HepG2 (cell line): ENCODE measurements around the gene MFGE8. TPM values are rescaled to one million over a fixed set of nuclear protein-coding genes. Genes with fewer than 3 reads are reported as not detected.

Experiments
- CAMTA2 ChIP-seq: sonication (generic); formaldehyde crosslinking; IDR thresholded peaks from 2 replicates; pipeline ENCODE4 v1.4.0; 2020; ENCODE audit warnings: mild to moderate bottlenecking, missing genetic modification reagents, borderline replicate concordance
- CENPT ChIP-seq: sonication (generic); formaldehyde crosslinking; IDR thresholded peaks from 2 replicates; pipeline ENCODE4 v1.8.0; 2022; ENCODE audit warnings: low read depth, mild to moderate bottlenecking, moderate library complexity, missing genetic modification reagents
- CHD2 ChIP-seq: IDR thresholded peaks from 2 replicates; pipeline ENCODE4 v1.6.1; 2011; ENCODE audit warnings: low read depth, low read length, improper control_type of control experiment
- FOXP4 ChIP-seq: sonication (generic); formaldehyde crosslinking; IDR thresholded peaks from 2 replicates; pipeline ENCODE4 v1.4.0; 2020; ENCODE audit warnings: missing genetic modification reagents
- GLI4 ChIP-seq: sonication (generic); formaldehyde crosslinking; IDR thresholded peaks from 2 replicates; pipeline ENCODE4 v1.5.1; 2020; ENCODE audit warnings: missing genetic modification reagents, mild to moderate bottlenecking, moderate library complexity, borderline replicate concordance
- MAZ ChIP-seq, 2 experiments: sonication (generic) in 1 of 2; formaldehyde crosslinking in 1 of 2; IDR thresholded peaks; 2 replicates each; pipeline versions ENCODE4 v1.5.0 to v1.6.1; 2012 to 2020; ENCODE audit warnings: low read depth in 2 of 2, mild to moderate bottlenecking in 2 of 2, borderline replicate concordance in 1 of 2, improper control_type of control experiment in 1 of 2, low read length in 1 of 2, missing genetic modification reagents in 1 of 2, moderate library complexity in 1 of 2
- MBD4 ChIP-seq: IDR thresholded peaks from 2 replicates; pipeline ENCODE4 v1.6.1; 2012; ENCODE audit warnings: low read length, inconsistent platforms, borderline replicate concordance
- MEIS1 ChIP-seq: sonication (generic); formaldehyde crosslinking; IDR thresholded peaks from 2 replicates; pipeline ENCODE4 v1.9.0; 2021; ENCODE audit warnings: mild to moderate bottlenecking, missing genetic modification reagents, moderate library complexity, borderline replicate concordance
- MLXIP ChIP-seq: sonication (generic); formaldehyde crosslinking; IDR thresholded peaks from 2 replicates; pipeline ENCODE4 v1.9.0; 2021; ENCODE audit warnings: missing genetic modification reagents, borderline replicate concordance
- TBX3 ChIP-seq: fragments of 450-650 bp; IDR thresholded peaks from 2 replicates; pipeline ENCODE4 v1.6.1; 2017; ENCODE audit warnings: antibody characterized with exemption, mild to moderate bottlenecking, inconsistent platforms, borderline replicate concordance
- ZKSCAN5 ChIP-seq: sonication (generic); formaldehyde crosslinking; IDR thresholded peaks from 2 replicates; pipeline ENCODE4 v1.5.1; 2020; ENCODE audit warnings: mild to moderate bottlenecking, missing genetic modification reagents
- ZMAT3 ChIP-seq: sonication (generic); formaldehyde crosslinking; conservative IDR thresholded peaks from 2 replicates; pipeline ENCODE4 v1.7.0; 2021; ENCODE audit warnings: missing genetic modification reagents
- ZNF30 ChIP-seq: sonication (generic); formaldehyde crosslinking; IDR thresholded peaks from 2 replicates; pipeline ENCODE4 v1.5.0; 2020; ENCODE audit warnings: mild to moderate bottlenecking, missing genetic modification reagents
- ZZZ3 ChIP-seq: sonication (generic); formaldehyde crosslinking; IDR thresholded peaks from 2 replicates; pipeline ENCODE4 v1.4.0; 2020; ENCODE audit warnings: missing genetic modification reagents, mild to moderate bottlenecking, borderline replicate concordance
- polyA plus RNA-seq, 8 experiments: library from polyadenylated mRNA; depleted of rRNA in 3 of 8; stranded (reverse) in 7 of 8; unstranded in 1 of 8; fragments of >200 nt; fragmentation: Illumina TruSeq in 4 of 8; extraction: Trizol in 4 of 8; gene quantifications; 2 replicates each; pipeline versions ENCODE4 v1.2.1 to v1.2.3, GENCODE V29; 2011 to 2016; ENCODE audit warnings: low read depth in 4 of 8, missing spikeins in 1 of 8, mixed read lengths in 1 of 8; ENCODE audit not compliant: insufficient read depth in 1 of 8
- total RNA-seq, 5 experiments: library from RNA; depleted of rRNA; stranded (reverse); fragments of >200 nt; fragmentation: Illumina TruSeq; extraction: Trizol; gene quantifications; 2 replicates each; pipeline ENCODE4 v1.2.3, GENCODE V29; 2016; ENCODE audit warnings: low read depth in 1 of 5
- TF ChIP-seq, protein P1 (sequence below): sonication (generic); formaldehyde crosslinking; IDR thresholded peaks from 2 replicates; pipeline ENCODE4 v1.8.1; 2022; ENCODE audit warnings: low read depth, mild to moderate bottlenecking, missing genetic modification reagents
- TF ChIP-seq, protein P2 (sequence below): sonication (generic); formaldehyde crosslinking; conservative IDR thresholded peaks from 2 replicates; pipeline ENCODE4 v1.8.1; 2023; ENCODE audit warnings: missing genetic modification reagents
- TF ChIP-seq, protein P3 (sequence below): sonication (generic); formaldehyde crosslinking; IDR thresholded peaks from 2 replicates; pipeline ENCODE4 v1.8.1; 2022; ENCODE audit warnings: mild to moderate bottlenecking, missing genetic modification reagents

MFGE8 gene
- total and polyA plus RNA-seq, 2 of the 13 experiments (the other 11 are each of a cell fraction or from before 2014, with no cell fraction given), result 3.4 to 22.1 TPM

DNA sequence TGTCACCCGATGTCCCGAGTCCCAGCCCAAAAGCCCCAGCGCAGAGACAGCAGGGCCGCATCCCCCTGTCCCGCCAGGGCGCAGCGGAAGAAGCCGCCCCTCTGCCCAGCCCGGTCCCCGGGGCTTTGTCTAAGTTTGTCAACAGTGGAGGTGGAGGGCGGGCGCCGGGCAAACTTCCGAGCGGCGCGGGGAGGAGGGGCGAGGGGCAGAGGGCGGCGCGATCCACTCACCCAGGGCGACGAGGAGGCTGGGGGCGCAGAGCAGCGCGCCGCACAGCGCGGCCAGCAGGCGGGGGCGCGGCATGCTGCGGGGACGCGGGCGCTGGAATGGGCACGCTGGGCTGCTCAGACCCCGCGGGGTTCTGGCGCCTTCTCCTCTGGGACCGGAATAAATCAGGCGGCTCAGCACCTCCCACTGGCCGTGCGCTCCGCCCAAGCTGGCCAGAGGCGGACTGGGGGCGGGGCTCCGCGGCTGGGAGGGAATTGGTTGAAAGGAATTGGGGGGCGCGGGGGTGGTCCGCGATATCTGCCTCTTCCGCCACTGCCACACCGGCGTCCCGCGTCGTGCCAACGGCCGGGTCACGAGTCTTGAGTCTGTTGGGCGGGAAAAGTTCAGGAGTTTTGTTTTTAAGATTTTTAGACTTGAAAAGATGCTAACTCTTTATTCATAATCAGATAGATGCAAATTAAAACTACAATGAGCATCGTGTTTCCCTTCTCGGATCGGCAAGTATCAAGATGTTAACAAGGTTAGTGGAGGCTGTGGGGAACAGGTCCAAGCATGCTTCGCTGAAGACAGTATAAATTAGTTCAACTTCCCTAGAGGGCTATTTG lies at the start of gene MFGE8 (continued):
- TF ChIP-seq, protein P1, sequence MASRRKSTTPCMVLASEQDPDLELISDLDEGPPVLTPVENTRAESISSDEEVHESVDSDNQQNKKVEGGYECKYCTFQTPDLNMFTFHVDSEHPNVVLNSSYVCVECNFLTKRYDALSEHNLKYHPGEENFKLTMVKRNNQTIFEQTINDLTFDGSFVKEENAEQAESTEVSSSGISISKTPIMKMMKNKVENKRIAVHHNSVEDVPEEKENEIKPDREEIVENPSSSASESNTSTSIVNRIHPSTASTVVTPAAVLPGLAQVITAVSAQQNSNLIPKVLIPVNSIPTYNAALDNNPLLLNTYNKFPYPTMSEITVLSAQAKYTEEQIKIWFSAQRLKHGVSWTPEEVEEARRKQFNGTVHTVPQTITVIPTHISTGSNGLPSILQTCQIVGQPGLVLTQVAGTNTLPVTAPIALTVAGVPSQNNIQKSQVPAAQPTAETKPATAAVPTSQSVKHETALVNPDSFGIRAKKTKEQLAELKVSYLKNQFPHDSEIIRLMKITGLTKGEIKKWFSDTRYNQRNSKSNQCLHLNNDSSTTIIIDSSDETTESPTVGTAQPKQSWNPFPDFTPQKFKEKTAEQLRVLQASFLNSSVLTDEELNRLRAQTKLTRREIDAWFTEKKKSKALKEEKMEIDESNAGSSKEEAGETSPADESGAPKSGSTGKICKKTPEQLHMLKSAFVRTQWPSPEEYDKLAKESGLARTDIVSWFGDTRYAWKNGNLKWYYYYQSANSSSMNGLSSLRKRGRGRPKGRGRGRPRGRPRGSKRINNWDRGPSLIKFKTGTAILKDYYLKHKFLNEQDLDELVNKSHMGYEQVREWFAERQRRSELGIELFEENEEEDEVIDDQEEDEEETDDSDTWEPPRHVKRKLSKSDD, result no peak
- TF ChIP-seq MEIS1 (CRISPR knock-in tag) (no peak), CHD2 (no peak), ZKSCAN5 (CRISPR knock-in tag) (no peak), ZZZ3 (no peak), MBD4 (no peak), MAZ (IDR thresholded peaks at IDR 0.05; ENCODE audit: borderline replicate concordance, low read depth, low read length) (no peak), MAZ (CRISPR knock-in tag; IDR thresholded peaks at IDR 0.05; ENCODE audit: low read depth) (peak; percentile 72; the same call in 1 of the 2 replicates), ZNF30 (no peak), ZMAT3 (CRISPR knock-in tag) (peak; percentile 39; the same call in 1 of the 2 replicates), CENPT (CRISPR knock-in tag) (no peak), CAMTA2 (CRISPR knock-in tag) (no peak), FOXP4 (CRISPR knock-in tag) (peak; percentile 14; the same call in 1 of the 2 replicates), TBX3 (no peak), MLXIP (no peak), GLI4 (CRISPR knock-in tag) (no peak)
- TF ChIP-seq, protein P2, sequence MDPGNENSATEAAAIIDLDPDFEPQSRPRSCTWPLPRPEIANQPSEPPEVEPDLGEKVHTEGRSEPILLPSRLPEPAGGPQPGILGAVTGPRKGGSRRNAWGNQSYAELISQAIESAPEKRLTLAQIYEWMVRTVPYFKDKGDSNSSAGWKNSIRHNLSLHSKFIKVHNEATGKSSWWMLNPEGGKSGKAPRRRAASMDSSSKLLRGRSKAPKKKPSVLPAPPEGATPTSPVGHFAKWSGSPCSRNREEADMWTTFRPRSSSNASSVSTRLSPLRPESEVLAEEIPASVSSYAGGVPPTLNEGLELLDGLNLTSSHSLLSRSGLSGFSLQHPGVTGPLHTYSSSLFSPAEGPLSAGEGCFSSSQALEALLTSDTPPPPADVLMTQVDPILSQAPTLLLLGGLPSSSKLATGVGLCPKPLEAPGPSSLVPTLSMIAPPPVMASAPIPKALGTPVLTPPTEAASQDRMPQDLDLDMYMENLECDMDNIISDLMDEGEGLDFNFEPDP (CRISPR knock-in tag), result no peak
- TF ChIP-seq, protein P3, sequence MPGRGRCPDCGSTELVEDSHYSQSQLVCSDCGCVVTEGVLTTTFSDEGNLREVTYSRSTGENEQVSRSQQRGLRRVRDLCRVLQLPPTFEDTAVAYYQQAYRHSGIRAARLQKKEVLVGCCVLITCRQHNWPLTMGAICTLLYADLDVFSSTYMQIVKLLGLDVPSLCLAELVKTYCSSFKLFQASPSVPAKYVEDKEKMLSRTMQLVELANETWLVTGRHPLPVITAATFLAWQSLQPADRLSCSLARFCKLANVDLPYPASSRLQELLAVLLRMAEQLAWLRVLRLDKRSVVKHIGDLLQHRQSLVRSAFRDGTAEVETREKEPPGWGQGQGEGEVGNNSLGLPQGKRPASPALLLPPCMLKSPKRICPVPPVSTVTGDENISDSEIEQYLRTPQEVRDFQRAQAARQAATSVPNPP (CRISPR knock-in tag), result no peak
